HG02981 (cell line): Measurements from ENCODE around the gene PHF1.

ENCODE experiments used
- ATAC-seq: cut with Tn5 transposase; IDR thresholded peaks from one replicate; pipeline ENCODE4 v1.9.1; 2021; ENCODE audit warnings: mild to moderate bottlenecking, moderate library complexity; ENCODE audit not compliant: unreplicated experiment

The PHF1 gene

GRCh38 chr6:33417128-33417902 is 6.5 kb downstream of the PHF1 start:
- ATAC-seq, result no peak

DNA sequence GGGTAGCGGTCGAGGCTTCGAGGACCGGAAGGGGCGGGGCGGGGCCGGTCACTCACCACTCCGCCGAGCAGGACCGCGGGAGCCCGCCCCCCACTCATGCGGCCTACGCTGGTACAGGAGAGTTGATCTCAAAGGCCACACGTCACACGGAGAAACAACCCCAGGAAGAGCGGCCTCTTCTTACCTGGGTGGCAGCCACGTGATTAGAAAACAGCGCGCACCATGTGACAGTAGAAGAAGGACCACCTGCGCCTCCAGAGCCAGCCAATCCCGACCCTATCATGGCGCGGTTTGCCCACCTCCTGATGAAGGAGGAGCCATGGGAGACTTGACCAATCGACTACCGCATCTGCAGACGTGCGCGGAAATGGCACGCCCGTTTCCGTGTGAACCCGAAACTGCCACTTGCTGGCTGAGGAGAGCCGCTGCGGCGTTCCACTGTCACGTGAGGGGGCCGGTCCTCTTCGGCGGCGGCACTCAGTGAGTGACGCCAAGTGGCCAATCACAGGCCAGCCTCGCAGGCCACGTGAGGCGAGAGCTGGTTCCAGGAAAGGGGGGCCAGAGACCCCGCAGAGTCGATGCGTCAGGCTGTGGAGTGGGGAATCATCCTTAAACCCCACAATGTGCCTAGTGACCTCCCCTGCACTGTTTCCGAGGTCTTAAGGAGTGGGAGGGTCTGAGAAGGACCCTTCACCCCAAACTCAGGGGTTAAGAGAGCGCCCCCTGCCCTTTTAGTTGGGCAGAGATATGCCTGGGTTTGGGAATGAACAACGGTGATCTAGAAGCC is 7.3 kb downstream of the PHF1 start, which contains the start of gene CUTA:
TSS of gene CUTA (minus strand) at position 205 of the 787 bp plus-strand sequence. CDS start at position 98, 107 bp downstream.
- ATAC-seq, result peak; percentile 81

- no peak for ATAC-seq
Observed at GRCh38 chr6:33418690-33419291, 8.0 kb downstream of the PHF1 start.

DNA sequence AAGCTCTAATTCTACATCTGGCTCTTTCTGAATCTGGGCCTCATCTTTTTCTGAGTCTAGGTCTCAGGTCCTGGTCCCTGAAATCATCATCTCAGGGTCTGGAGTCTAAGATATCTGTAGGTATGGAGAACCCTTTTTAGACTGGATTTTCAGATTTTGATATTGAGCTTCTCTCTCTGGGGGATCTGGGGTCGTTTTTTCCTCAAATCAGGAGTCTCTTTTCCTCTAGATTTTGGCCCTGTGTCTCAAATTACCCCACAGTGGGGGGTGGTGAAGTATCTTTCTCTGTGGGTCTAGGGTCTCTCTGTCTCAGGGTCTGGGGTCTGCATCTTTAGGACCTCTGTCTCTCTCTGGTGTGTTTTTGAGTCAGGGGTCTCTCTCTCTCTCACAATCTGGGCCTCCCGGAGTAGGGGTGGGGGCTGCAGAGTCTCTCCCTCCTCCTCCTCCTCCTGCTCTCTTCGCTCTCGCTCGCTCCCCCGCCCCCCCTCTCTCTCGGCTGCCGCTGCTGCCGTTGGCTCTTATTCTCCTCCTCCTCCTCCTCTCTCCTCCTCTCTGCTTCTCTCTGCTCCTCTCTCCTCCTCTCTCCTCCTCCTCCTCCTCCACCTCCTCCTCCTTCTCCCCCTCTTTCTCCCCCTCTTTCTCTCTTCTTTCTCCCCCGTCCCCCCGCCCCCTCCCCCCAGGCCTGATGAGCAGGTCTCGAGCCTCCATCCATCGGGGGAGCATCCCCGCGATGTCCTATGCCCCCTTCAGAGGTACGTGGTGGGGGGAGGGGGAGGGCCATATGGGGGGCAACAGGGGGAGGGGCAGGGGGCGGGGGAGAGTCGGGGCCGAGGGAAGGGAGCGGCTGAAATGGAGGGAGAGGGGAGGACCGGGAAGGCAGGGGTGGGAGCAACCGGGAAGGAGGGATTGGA is 9.0 kb downstream of the PHF1 start, which contains the start of gene SYNGAP1:
TSS of gene SYNGAP1 (plus strand) at position 486 of the 911 bp plus-strand sequence. CDS start at position 686, 200 bp downstream.
- no peak for ATAC-seq

DNA sequence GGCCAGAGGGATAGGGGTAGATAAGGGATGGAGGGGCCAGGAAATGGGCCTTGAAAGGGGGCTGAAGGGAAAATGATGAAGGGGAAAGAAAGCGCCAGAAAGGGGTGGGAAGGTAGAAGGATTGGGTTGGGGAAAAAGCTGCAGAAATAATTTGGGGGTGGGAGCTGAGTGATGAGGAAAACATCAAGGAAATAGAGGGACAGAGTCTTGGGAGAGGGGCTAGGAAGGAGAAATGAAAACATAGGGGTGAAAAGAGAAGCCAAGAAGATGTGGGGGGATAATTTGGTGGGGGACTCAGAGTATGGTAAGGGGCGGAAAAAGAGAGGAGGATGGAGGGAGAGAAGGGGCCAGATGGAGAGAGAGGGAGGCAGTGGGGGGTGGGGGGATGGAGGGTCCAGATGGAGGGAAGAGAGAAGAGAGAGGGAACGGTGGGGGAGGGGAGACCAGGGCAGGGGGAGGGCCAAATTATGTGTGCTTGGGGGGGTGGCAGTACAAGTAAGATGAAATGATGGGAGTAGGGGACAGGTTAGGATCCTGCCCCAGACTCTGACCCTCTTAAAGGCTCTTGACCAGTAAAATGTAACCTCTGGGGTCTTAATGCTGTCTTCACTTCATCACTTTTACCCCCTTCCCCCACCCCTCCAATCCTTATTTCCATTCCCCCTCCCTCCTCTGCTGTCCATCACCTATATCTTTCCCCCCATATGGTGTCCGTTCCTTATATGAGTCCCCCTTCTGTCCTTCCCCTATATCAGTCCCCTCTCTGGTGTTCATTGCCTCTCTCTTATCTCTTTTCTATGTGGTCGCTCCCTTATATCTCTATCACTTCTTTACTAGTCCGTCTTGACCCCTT is 9.9 kb downstream of the PHF1 start:
- ATAC-seq, result no peak

DNA sequence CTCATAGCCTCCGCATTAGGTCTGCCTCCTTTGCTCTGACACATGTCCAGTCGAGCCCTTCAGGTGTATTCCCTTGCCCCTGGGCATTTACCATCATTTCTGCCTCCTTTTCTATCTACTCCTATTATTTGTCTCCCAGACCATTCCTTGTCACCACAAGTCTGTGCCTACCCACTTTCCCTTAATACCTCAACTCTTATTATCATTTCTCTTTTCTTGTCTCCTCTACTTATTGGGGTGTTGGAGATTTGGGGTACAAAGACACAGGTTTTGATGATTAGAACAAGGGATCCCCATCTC is 10.5 kb downstream of the PHF1 start:
- ATAC-seq, result no peak

DNA sequence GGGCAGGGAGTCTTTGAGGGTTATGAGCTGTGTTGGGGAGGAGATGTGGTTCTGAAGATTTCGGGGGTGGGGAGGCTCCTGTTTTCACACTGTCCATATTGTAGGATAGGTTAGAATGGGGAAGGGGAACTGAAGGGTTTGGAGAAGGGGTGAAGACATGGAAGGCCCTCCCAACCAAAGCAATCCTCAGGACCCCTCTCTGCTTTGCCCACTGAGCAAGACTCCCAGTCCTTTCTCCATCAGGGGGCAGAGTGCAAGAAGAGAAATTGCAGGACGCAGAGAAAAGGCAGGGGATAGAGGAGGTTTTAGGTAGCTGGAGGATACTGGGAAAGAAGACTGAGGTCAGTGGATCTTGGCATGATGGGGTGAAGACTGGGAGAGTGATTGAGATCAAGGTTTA is 13.0 kb downstream of the PHF1 start:
- ATAC-seq, result no peak

DNA sequence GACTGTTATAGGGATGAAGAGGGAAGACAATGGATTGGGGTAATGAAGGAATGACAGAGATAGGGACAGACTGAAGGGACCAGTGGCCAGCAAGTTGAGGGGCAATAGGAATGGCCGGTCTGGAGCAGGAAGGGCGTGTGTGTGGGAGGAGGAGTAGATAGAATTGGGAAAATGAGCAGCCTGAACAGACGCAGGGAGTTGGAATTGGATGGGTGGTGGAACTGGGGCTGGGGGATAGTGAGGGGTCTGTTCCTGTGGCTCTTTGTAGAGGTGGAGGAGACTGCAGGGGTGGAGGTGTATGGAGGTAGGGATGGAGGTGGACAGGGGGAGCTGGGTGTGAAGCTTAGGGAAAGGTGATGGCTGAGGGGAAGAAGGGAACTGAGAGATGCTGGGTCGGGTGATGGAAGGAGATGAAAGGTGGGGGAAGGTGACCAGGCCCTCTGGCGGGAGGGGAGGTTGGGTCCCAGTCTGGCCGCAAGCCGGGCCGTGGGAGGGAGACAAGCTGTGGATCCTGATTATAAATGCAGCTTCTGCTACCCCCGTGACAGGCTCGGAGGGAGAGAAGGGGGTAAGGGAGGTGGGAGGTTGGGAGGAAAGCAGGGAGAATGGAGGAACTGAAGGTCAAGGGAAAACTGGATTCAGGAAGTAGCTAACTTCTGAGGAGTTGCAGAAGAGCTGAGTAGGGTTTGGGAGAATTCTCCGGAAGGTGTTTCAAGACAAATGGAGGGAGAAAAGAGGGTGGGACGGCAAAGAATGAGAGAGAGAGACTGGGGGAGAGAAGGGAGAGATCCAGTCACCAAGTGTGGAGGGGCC is 14.2 kb downstream of the PHF1 start:
- ATAC-seq, result no peak

GRCh38 chr6:33425668-33426577 is 15.1 kb downstream of the PHF1 start:
- ATAC-seq, result peak; percentile 43

GRCh38 chr6:33426590-33427511 is 16.0 kb downstream of the PHF1 start:
- no peak for ATAC-seq

GRCh38 chr6:33427585-33428223 is 16.9 kb downstream of the PHF1 start:
- ATAC-seq, result no peak

DNA sequence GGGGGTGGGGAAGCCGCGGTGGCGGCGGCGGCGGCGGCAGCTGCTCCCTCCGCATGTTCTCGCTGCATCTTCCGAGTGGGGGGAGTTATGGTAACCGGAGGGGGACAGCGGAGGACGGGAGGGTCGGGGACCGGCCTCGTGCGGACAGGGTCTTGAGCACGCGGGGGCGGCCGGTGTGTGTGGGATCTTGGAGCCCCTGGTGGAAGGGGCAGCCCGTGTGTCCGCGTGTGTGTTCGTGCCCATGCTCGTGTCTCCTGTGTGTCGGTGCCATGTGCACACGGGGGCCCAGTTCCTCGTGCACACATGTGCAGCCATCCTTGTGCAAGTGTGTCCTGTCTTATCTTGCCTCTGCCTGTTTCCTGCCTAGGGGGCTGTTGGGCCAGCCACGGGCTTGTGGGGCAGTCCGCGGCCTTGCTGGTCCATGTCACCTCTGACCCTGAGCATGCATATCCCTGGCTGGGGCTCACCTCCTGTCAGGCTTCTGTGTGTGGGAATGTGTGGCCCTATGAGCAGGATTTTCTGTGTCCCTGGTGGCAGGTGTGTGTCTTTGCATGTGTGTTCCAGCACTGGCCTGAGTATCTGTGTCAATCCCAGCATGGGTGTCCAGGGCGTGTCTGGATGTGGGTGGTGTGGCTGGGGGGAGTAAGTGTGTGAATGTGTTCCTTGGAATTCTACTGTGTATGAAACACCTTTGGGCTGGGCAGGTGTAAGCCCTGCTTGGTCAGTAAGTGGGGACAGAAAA is 17.6 kb downstream of the PHF1 start:
- ATAC-seq, result no peak

DNA sequence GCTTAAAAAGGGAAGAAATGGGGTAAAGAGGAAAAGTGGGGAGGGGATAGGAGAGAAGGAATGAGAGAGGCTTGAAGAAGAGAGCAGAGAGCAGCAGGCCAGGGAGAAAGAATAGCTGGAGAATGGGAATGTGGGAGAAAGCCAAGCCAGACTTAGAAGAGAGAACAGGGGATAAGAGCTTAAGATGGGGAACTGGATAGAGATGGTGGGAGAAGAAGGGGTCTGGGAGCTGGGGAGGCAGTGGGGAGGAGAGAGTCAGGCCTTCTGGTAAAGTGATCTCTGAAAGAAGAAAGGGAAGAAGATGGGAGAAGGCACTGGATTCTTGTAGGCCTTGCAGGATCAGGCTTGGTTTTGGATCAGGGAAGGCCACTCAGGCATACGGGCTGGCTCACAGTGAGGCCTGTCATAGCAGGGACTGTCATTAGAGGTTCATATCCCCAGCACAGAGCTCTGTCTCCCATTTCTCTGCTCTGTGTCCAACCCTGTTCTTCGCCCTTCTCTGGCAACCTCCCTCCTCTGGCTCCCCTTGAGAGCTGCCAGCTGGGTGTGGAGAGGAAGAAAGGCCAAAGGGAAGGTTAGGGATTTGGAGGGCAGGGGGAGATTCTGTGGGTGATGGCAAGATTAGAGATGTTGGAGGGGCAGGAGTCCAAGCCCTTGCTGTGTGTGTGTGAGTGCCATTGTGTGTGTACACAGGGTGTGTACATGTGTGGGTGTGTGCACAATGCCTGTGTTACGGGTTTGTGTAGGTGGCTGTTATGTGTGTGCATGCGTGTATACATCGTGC is 18.3 kb downstream of the PHF1 start:
- no peak for ATAC-seq

DNA sequence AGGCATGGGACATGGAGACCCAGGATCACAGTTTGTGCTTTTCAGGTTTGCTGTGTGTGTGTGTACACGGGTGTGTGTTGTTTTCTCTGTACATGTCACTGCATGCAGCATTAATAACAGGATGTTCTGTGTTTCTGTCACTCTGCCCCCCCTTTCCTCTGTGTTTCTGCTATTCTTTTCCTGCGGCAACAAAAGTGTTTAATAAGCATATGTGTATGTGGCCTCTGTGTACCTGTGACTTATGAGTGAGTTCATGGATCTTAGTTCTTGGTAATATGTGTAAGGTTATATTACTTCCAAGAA is 18.9 kb downstream of the PHF1 start:
- ATAC-seq, result no peak

- no peak for ATAC-seq
Observed at GRCh38 chr6:33430334-33430733, 19.5 kb downstream of the PHF1 start.
